Activated T-cell treated with anti-CD3 and anti-CD28 coated beads, Interleukin-2, amount 50 U/mL, for 48 hours (primary cell): ENCODE results near the gene SSR2.
"Not testable (repeated sequence)": the region's sequence is repeated elsewhere in the genome, so short reads cannot be mapped to it uniquely, and the experiment has no call there.

Experiments
- DNase-seq, 2 experiments: peaks; one replicate each; pipeline ENCODE4 v3.0.0-alpha.2; 2020

SSR2 gene

GRCh38 chr1:156045076-156045475 lies 24.3 kb upstream of the SSR2 start:
- no peak for DNase-seq

GRCh38 chr1:156042828-156043227 lies 22.1 kb upstream of the SSR2 start:
- DNase-seq: no peak

- DNase-seq: not testable (repeated sequence)
Measured at GRCh38 chr1:156034991-156035390, 14.2 kb upstream of the SSR2 start.

- no peak for DNase-seq
Measured at GRCh38 chr1:156033011-156033410, 12.3 kb upstream of the SSR2 start.

GRCh38 chr1:156026588-156026987 lies 5.8 kb upstream of the SSR2 start:
- no peak for DNase-seq

GRCh38 chr1:156025876-156026275 lies 5.1 kb upstream of the SSR2 start:
- DNase-seq: peak; percentile 51 to 67

- no peak for DNase-seq
Measured at GRCh38 chr1:156024801-156025200, 4.0 kb upstream of the SSR2 start.

GRCh38 chr1:156021954-156022353 lies 1.2 kb upstream of the SSR2 start:
- DNase-seq: no peak

GRCh38 chr1:156021093-156021428 lies 310 bp upstream of the SSR2 start:
- no peak for DNase-seq

GRCh38 chr1:156019946-156020292 lies 832 bp downstream of the SSR2 start:
- no peak for DNase-seq

- no peak for DNase-seq
Measured at GRCh38 chr1:156014829-156015228, 5.9 kb downstream of the SSR2 start.

GRCh38 chr1:156012051-156012817 lies 8.5 kb downstream of the SSR2 start:
- no peak for DNase-seq

GRCh38 chr1:156009404-156009803 lies 11.3 kb downstream of the SSR2 start:
- no peak for DNase-seq

- DNase-seq: no peak
Measured at GRCh38 chr1:156006666-156007376, 13.9 kb downstream of the SSR2 start.

GRCh38 chr1:156004843-156005584 lies 15.7 kb downstream of the SSR2 start:
- DNase-seq: peak in 1 of 2 experiments; percentile 37

GRCh38 chr1:156003923-156004188 lies 16.9 kb downstream of the SSR2 start:
- no peak for DNase-seq

- DNase-seq: no peak
Measured at GRCh38 chr1:156002188-156002911, 18.4 kb downstream of the SSR2 start.

GRCh38 chr1:156001662-156002171 lies 19.0 kb downstream of the SSR2 start:
- DNase-seq: no peak

GRCh38 chr1:156001021-156001661 lies 19.6 kb downstream of the SSR2 start:
- no peak for DNase-seq

- DNase-seq: no peak
Measured at GRCh38 chr1:155999964-156000363, 20.8 kb downstream of the SSR2 start.

GRCh38 chr1:155996166-155996565 lies 24.6 kb downstream of the SSR2 start:
- DNase-seq: no peak

- no peak for DNase-seq
Measured at GRCh38 chr1:155993595-155993994, 27.2 kb downstream of the SSR2 start.
